NK-92 (cell line): ENCODE data around the gene ATP1B4.
"Not testable (repeated sequence)": the region's sequence is repeated elsewhere in the genome, so short reads cannot be mapped to it uniquely, and the experiment has no call there.

Experiments
- DNase-seq: peaks from one replicate; lab custom pipeline; 2025; ENCODE audit not compliant: unreplicated experiment; lab: John Stamatoyannopoulos, UW

ATP1B4 gene

GRCh38 chrX:120361764-120362305 lies at the start of gene ATP1B4:
Gene ATP1B4 (plus strand): TSS chrX:120362089. CDS start chrX:120362169, 80 bp downstream.
- no peak for DNase-seq

- no peak for DNase-seq
Observed at GRCh38 chrX:120315776-120316175, 46.1 kb upstream of the ATP1B4 start.

GRCh38 chrX:120316587-120317283 lies 45.2 kb upstream of the ATP1B4 start:
- no peak for DNase-seq

- no peak for DNase-seq
Observed at GRCh38 chrX:120318411-120318810, 43.5 kb upstream of the ATP1B4 start.

GRCh38 chrX:120321520-120322281 lies 40.2 kb upstream of the ATP1B4 start:
- DNase-seq, result no peak

GRCh38 chrX:120331116-120331515 lies 30.8 kb upstream of the ATP1B4 start:
- DNase-seq, result no peak

GRCh38 chrX:120332394-120332793 lies 29.5 kb upstream of the ATP1B4 start:
- no peak for DNase-seq

GRCh38 chrX:120334151-120334550 lies 27.7 kb upstream of the ATP1B4 start:
- no peak for DNase-seq

GRCh38 chrX:120334603-120335002 lies 27.3 kb upstream of the ATP1B4 start:
- no peak for DNase-seq

GRCh38 chrX:120335289-120335688 lies 26.6 kb upstream of the ATP1B4 start:
- DNase-seq, result no peak

- DNase-seq, result no peak
Observed at GRCh38 chrX:120336899-120337298, 25.0 kb upstream of the ATP1B4 start.

- DNase-seq, result not testable (repeated sequence)
Observed at GRCh38 chrX:120344566-120344965, 17.3 kb upstream of the ATP1B4 start.

- DNase-seq, result no peak
Observed at GRCh38 chrX:120350450-120351138, 11.3 kb upstream of the ATP1B4 start.

- no peak for DNase-seq
Observed at GRCh38 chrX:120356084-120356483, 5.8 kb upstream of the ATP1B4 start.

GRCh38 chrX:120357186-120357585 lies 4.7 kb upstream of the ATP1B4 start:
- no peak for DNase-seq

- no peak for DNase-seq
Observed at GRCh38 chrX:120358737-120359456, 3.0 kb upstream of the ATP1B4 start.

- DNase-seq, result no peak
Observed at GRCh38 chrX:120365320-120365719, 3.4 kb downstream of the ATP1B4 start.

- DNase-seq, result no peak
Observed at GRCh38 chrX:120365968-120366367, 4.1 kb downstream of the ATP1B4 start.

GRCh38 chrX:120366794-120367193 lies 4.9 kb downstream of the ATP1B4 start:
- no peak for DNase-seq

- no peak for DNase-seq
Observed at GRCh38 chrX:120367402-120368109, 5.7 kb downstream of the ATP1B4 start.
